Astrocyte (in vitro differentiated cells and primary cell): ENCODE measurements around the gene PLEKHM3. TPM values are rescaled to one million over a fixed set of nuclear protein-coding genes. Genes with fewer than 3 reads are reported as not detected.
A peak's percentile ranks its signal among the peaks of the same experiment; 100 is the strongest.

Experiments used
- DNase-seq: peaks from one replicate; pipeline ENCODE4 v3.0.0-alpha.2; 2010; ENCODE audit warnings: low read depth
- FAIRE-seq: peaks from 2 replicates; lab custom pipeline; 2011; peaks lifted over from hg19 to GRCh38; lab: Jason Lieb, UNC
- H2AFZ ChIP-seq: 2 replicates; pipeline ENCODE4 v1.6.0; 2012; ENCODE audit warnings: low read depth, low read length, inconsistent platforms
- H3K27ac ChIP-seq: 2 replicates; pipeline ENCODE4 v1.5.1; 2011; ENCODE audit warnings: low read depth, low read length, inconsistent platforms
- H3K27me3 ChIP-seq: 2 replicates; pipeline ENCODE4 v1.6.0; 2011; ENCODE audit warnings: low read length, inconsistent platforms; ENCODE audit not compliant: insufficient read depth
- H3K36me3 ChIP-seq: 2 replicates; pipeline ENCODE4 v1.5.1; 2011; ENCODE audit warnings: low read length, inconsistent platforms; ENCODE audit not compliant: insufficient read depth
- H3K4me1 ChIP-seq: 2 replicates; pipeline ENCODE4 v1.5.1; 2011; ENCODE audit warnings: low read length, inconsistent platforms; ENCODE audit not compliant: insufficient read depth
- H3K4me2 ChIP-seq: 2 replicates; pipeline ENCODE4 v1.6.0; 2012; ENCODE audit warnings: low read length, inconsistent platforms
- H3K4me3 ChIP-seq: 2 replicates; pipeline ENCODE4 v1.5.1; 2011; ENCODE audit warnings: low read depth, mild to moderate bottlenecking, low read length, inconsistent platforms; ENCODE audit not compliant: insufficient read depth
- H3K79me2 ChIP-seq: 2 replicates; pipeline ENCODE4 v1.6.0; 2012; ENCODE audit warnings: mild to moderate bottlenecking, low read length, inconsistent platforms; ENCODE audit not compliant: insufficient read depth
- H3K9ac ChIP-seq: 2 replicates; pipeline ENCODE4 v1.6.0; 2012; ENCODE audit warnings: mild to moderate bottlenecking, low read length, inconsistent platforms
- H3K9me3 ChIP-seq: 2 replicates; pipeline ENCODE4 v1.5.1; 2012; ENCODE audit warnings: low read depth, mild to moderate bottlenecking, low read length, inconsistent platforms; ENCODE audit not compliant: insufficient read depth
- H4K20me1 ChIP-seq: 2 replicates; pipeline ENCODE4 v1.6.0; 2012; ENCODE audit warnings: low read length, inconsistent platforms; ENCODE audit not compliant: insufficient read depth
- H3K27ac Mint-ChIP-seq: one replicate; pipeline ENCODE4 v1.8.0; 2021; ENCODE audit warnings: mild to moderate bottlenecking, mixed read lengths; ENCODE audit not compliant: unreplicated experiment
- H3K27me3 Mint-ChIP-seq: one replicate; pipeline ENCODE4 v1.8.0; 2021; ENCODE audit warnings: low read depth, mixed read lengths; ENCODE audit not compliant: unreplicated experiment
- H3K36me3 Mint-ChIP-seq: one replicate; pipeline ENCODE4 v1.8.0; 2021; ENCODE audit warnings: low read depth, mixed read lengths; ENCODE audit not compliant: unreplicated experiment
- H3K4me1 Mint-ChIP-seq: one replicate; pipeline ENCODE4 v1.8.0; 2021; ENCODE audit warnings: low read depth, mixed read lengths; ENCODE audit not compliant: unreplicated experiment
- H3K4me3 Mint-ChIP-seq: one replicate; pipeline ENCODE4 v1.8.0; 2021; ENCODE audit warnings: mild to moderate bottlenecking, moderate library complexity, mixed read lengths; ENCODE audit not compliant: unreplicated experiment
- H3K9me3 Mint-ChIP-seq: one replicate; pipeline ENCODE4 v1.8.0; 2021; ENCODE audit warnings: mild to moderate bottlenecking, mixed read lengths; ENCODE audit not compliant: unreplicated experiment
- EZH2 ChIP-seq: IDR thresholded peaks from 2 replicates; pipeline ENCODE4 v1.6.1; 2012; ENCODE audit warnings: mild to moderate bottlenecking, low read length, inconsistent platforms; ENCODE audit not compliant: insufficient read depth
- total RNA-seq: library from RNA; stranded (reverse); gene quantifications from 2 replicates; pipeline ENCODE4 v1.2.1, GENCODE V29; 2021
- TF ChIP-seq, protein P1 (sequence below): IDR thresholded peaks from 2 replicates; pipeline ENCODE4 v1.5.1; 2011; ENCODE audit warnings: low read depth, mild to moderate bottlenecking, inconsistent platforms, low read length, moderate library complexity; ENCODE audit not compliant: insufficient read depth

Gene PLEKHM3
- total RNA-seq, 1 donor from 2014 or later: 9.1 TPM

- Histone ChIP-seq H3K36me3 (no peaks in the 10 kb centered on the region), H3K27ac (no peak overlapping the region), H3K4me2 (no peak overlapping the region), H4K20me1 (no peaks in the 10 kb centered on the region), H3K79me2 (peaks cover 8% of the 10 kb centered on the region), H3K27me3 (no peaks in the 10 kb centered on the region), H3K9me3 (no peaks in the 10 kb centered on the region), H3K9ac (no peak overlapping the region), H2AFZ (no peak overlapping the region), H3K4me3 (no peak overlapping the region), H3K4me1 (no peaks in the 10 kb centered on the region)
- Mint-ChIP-seq H3K4me3 (no peak overlapping the region), H3K9me3 (no peaks in the 10 kb centered on the region), H3K4me1 (peaks cover 8% of the 10 kb centered on the region), H3K27ac (peak overlapping the region; percentile 84), H3K36me3 (no peaks in the 10 kb centered on the region), H3K27me3 (no peaks in the 10 kb centered on the region)
- no peak for DNase-seq
- TF ChIP-seq EZH2: no peak
- TF ChIP-seq, protein P1, sequence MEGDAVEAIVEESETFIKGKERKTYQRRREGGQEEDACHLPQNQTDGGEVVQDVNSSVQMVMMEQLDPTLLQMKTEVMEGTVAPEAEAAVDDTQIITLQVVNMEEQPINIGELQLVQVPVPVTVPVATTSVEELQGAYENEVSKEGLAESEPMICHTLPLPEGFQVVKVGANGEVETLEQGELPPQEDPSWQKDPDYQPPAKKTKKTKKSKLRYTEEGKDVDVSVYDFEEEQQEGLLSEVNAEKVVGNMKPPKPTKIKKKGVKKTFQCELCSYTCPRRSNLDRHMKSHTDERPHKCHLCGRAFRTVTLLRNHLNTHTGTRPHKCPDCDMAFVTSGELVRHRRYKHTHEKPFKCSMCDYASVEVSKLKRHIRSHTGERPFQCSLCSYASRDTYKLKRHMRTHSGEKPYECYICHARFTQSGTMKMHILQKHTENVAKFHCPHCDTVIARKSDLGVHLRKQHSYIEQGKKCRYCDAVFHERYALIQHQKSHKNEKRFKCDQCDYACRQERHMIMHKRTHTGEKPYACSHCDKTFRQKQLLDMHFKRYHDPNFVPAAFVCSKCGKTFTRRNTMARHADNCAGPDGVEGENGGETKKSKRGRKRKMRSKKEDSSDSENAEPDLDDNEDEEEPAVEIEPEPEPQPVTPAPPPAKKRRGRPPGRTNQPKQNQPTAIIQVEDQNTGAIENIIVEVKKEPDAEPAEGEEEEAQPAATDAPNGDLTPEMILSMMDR: no peak
- no peak for FAIRE-seq
Observed at GRCh38 chr2:208012449-208012848, 12.9 kb downstream of the PLEKHM3 start.

- H3K27me3 ChIP-seq: no peaks in the 10 kb centered on the region
- no peaks in the 10 kb centered on the region for H3K27me3 Mint-ChIP-seq
- no peak overlapping the region for H3K4me3 ChIP-seq
- no peaks in the 10 kb centered on the region for H3K9me3 ChIP-seq
- H3K4me1 Mint-ChIP-seq: peaks cover 21% of the 10 kb centered on the region
- peaks cover 12% of the 10 kb centered on the region for H3K4me1 ChIP-seq
- DNase-seq: no peak
- peaks cover 8% of the 10 kb centered on the region for H3K79me2 ChIP-seq
- no peaks in the 10 kb centered on the region for H3K36me3 ChIP-seq
- no peak for TF ChIP-seq EZH2
- TF ChIP-seq, protein P1: no peak
- H3K4me2 ChIP-seq: no peak overlapping the region
- H4K20me1 ChIP-seq: no peaks in the 10 kb centered on the region
- no peak overlapping the region for H3K27ac ChIP-seq
- no peak overlapping the region for H3K9ac ChIP-seq
- no peak overlapping the region for H3K4me3 Mint-ChIP-seq
- no peaks in the 10 kb centered on the region for H3K9me3 Mint-ChIP-seq
- no peak overlapping the region for H2AFZ ChIP-seq
- no peak overlapping the region for H3K27ac Mint-ChIP-seq
- no peaks in the 10 kb centered on the region for H3K36me3 Mint-ChIP-seq
- no peak for FAIRE-seq
Observed at GRCh38 chr2:208010506-208010905, 14.8 kb downstream of the PLEKHM3 start.

DNA sequence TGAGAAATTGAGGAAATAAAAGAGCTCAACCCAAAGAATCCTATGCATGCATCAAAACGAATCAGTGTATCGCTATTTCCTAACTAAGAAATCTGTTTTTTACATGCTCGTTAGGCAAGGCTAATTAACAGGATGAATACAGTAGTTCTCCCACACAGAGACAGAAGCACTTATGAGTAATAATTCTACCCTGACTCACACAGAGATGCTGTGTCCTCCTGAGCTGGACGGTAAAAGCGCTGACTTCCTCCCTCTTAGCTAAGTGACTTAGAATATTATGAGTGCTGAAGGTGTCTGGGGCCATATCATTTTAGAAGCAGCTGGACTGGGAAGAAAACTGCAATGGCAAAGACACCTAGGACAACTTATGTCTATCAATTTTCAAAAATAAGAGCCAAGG, 18.5 kb downstream of the PLEKHM3 start:
- H3K36me3 Mint-ChIP-seq: no peaks in the 10 kb centered on the region
- no peak for TF ChIP-seq EZH2
- TF ChIP-seq, protein P1: no peak
- Histone ChIP-seq H3K4me3 (no peak overlapping the region), H3K4me2 (peak overlapping the region; percentile 22), H3K9me3 (no peaks in the 10 kb centered on the region), H3K27me3 (no peaks in the 10 kb centered on the region), H2AFZ (no peak overlapping the region), H3K4me1 (peaks cover 12% of the 10 kb centered on the region), H3K9ac (no peak overlapping the region), H3K36me3 (no peaks in the 10 kb centered on the region), H4K20me1 (no peaks in the 10 kb centered on the region), H3K79me2 (peaks cover 2% of the 10 kb centered on the region), H3K27ac (peak overlapping the region; percentile 1)
- H3K27ac Mint-ChIP-seq: no peak overlapping the region
- H3K4me1 Mint-ChIP-seq: peaks cover 13% of the 10 kb centered on the region
- no peak for FAIRE-seq
- DNase-seq: peak; percentile 74
- H3K9me3 Mint-ChIP-seq: no peaks in the 10 kb centered on the region
- H3K27me3 Mint-ChIP-seq: no peaks in the 10 kb centered on the region
- H3K4me3 Mint-ChIP-seq: no peak overlapping the region
